ENCODE data around the gene CNN3.

The CNN3 gene

GRCh38 chr1:94926915-94927404 lies at the start of gene CNN3:
Gene CNN3 (minus strand): TSS chr1:94927110. CDS start chr1:94926894, 216 bp downstream.
- peak; percentile 75 for DNase-seq (ENCODE audit: low read depth)

GRCh38 chr1:94974824-94975223 lies 47.9 kb upstream of the CNN3 start:
- DNase-seq (ENCODE audit: low read depth): no peak

- DNase-seq (ENCODE audit: low read depth): no peak
Measured at GRCh38 chr1:94974241-94974640, 47.3 kb upstream of the CNN3 start.

GRCh38 chr1:94973309-94973922 lies 46.5 kb upstream of the CNN3 start:
- no peak for DNase-seq (ENCODE audit: low read depth)

- DNase-seq (ENCODE audit: low read depth): no peak
Measured at GRCh38 chr1:94971491-94971924, 44.6 kb upstream of the CNN3 start.

GRCh38 chr1:94970783-94971182 lies 43.9 kb upstream of the CNN3 start:
- DNase-seq (ENCODE audit: low read depth): no peak

GRCh38 chr1:94969137-94969536 lies 42.2 kb upstream of the CNN3 start:
- no peak for DNase-seq (ENCODE audit: low read depth)

- DNase-seq (ENCODE audit: low read depth): no peak
Measured at GRCh38 chr1:94966033-94966432, 39.1 kb upstream of the CNN3 start.

- no peak for DNase-seq (ENCODE audit: low read depth)
Measured at GRCh38 chr1:94963864-94964263, 37.0 kb upstream of the CNN3 start.

- peak; percentile 6 for DNase-seq (ENCODE audit: low read depth)
Measured at GRCh38 chr1:94962409-94963265, 35.7 kb upstream of the CNN3 start.

GRCh38 chr1:94961988-94962387 lies 35.1 kb upstream of the CNN3 start:
- no peak for DNase-seq (ENCODE audit: low read depth)

- no peak for DNase-seq (ENCODE audit: low read depth)
Measured at GRCh38 chr1:94961582-94961981, 34.7 kb upstream of the CNN3 start.

- DNase-seq (ENCODE audit: low read depth): no peak
Measured at GRCh38 chr1:94958081-94958480, 31.2 kb upstream of the CNN3 start.

GRCh38 chr1:94955767-94956632 lies 29.1 kb upstream of the CNN3 start:
- DNase-seq (ENCODE audit: low read depth): no peak

GRCh38 chr1:94954263-94955220 lies 27.6 kb upstream of the CNN3 start:
- DNase-seq (ENCODE audit: low read depth): no peak

- no peak for DNase-seq (ENCODE audit: low read depth)
Measured at GRCh38 chr1:94953746-94954145, 26.8 kb upstream of the CNN3 start.

GRCh38 chr1:94953107-94953506 lies 26.2 kb upstream of the CNN3 start:
- DNase-seq (ENCODE audit: low read depth): no peak

- no peak for DNase-seq (ENCODE audit: low read depth)
Measured at GRCh38 chr1:94952539-94952938, 25.6 kb upstream of the CNN3 start.

GRCh38 chr1:94951509-94952208 lies 24.7 kb upstream of the CNN3 start:
- DNase-seq (ENCODE audit: low read depth): no peak

GRCh38 chr1:94951046-94951445 lies 24.1 kb upstream of the CNN3 start:
- no peak for DNase-seq (ENCODE audit: low read depth)
